Activated CD8-positive, alpha-beta memory T cell treated with anti-CD3 and anti-CD28 coated beads, Interleukin-2, amount 50 U/mL, for 4 hours (primary cell): ENCODE measurements around the gene CPB1.

Source experiments
- DNase-seq: peaks from one replicate; pipeline ENCODE4 v3.0.0-alpha.2; 2020

The CPB1 gene

GRCh38 chr3:148833223-148833622, 5.6 kb downstream of the CPB1 start:
- no peak for DNase-seq

- no peak for DNase-seq
Measured at GRCh38 chr3:148839805-148840204, 12.2 kb downstream of the CPB1 start.

GRCh38 chr3:148840451-148840850, 12.8 kb downstream of the CPB1 start:
- DNase-seq = no peak

- DNase-seq = no peak
Measured at GRCh38 chr3:148845756-148846395, 18.3 kb downstream of the CPB1 start.

- no peak for DNase-seq
Measured at GRCh38 chr3:148847351-148847750, 19.7 kb downstream of the CPB1 start.

GRCh38 chr3:148848410-148848809, 20.8 kb downstream of the CPB1 start:
- DNase-seq = no peak

- no peak for DNase-seq
Measured at GRCh38 chr3:148852271-148852992, 24.8 kb downstream of the CPB1 start.

GRCh38 chr3:148853076-148853475, 25.5 kb downstream of the CPB1 start:
- no peak for DNase-seq

- no peak for DNase-seq
Measured at GRCh38 chr3:148854061-148854460, 26.4 kb downstream of the CPB1 start.

- DNase-seq = no peak
Measured at GRCh38 chr3:148856384-148856783, 28.8 kb downstream of the CPB1 start.

GRCh38 chr3:148857316-148857715, 29.7 kb downstream of the CPB1 start:
- DNase-seq = no peak

GRCh38 chr3:148861277-148861869, 33.8 kb downstream of the CPB1 start:
- DNase-seq = no peak

GRCh38 chr3:148863297-148863696, 35.7 kb downstream of the CPB1 start:
- DNase-seq = no peak

- no peak for DNase-seq
Measured at GRCh38 chr3:148863814-148864213, 36.2 kb downstream of the CPB1 start.

GRCh38 chr3:148865049-148865448, 37.4 kb downstream of the CPB1 start, which contains the start of gene CPA3:
Gene CPA3 (plus strand): TSS chr3:148865296. CDS start chr3:148865308, 12 bp downstream.
- DNase-seq = no peak

GRCh38 chr3:148866261-148866660, 38.6 kb downstream of the CPB1 start:
- no peak for DNase-seq

GRCh38 chr3:148873270-148873927, 45.8 kb downstream of the CPB1 start:
- DNase-seq = no peak

- no peak for DNase-seq
Measured at GRCh38 chr3:148873977-148874376, 46.4 kb downstream of the CPB1 start.

- no peak for DNase-seq
Measured at GRCh38 chr3:148878095-148878494, 50.5 kb downstream of the CPB1 start.

- no peak for DNase-seq
Measured at GRCh38 chr3:148879256-148879655, 51.6 kb downstream of the CPB1 start.

- DNase-seq = no peak
Measured at GRCh38 chr3:148880681-148881080, 53.1 kb downstream of the CPB1 start.

GRCh38 chr3:148881286-148881685, 53.7 kb downstream of the CPB1 start:
- no peak for DNase-seq

- DNase-seq = no peak
Measured at GRCh38 chr3:148882288-148882687, 54.7 kb downstream of the CPB1 start.

- no peak for DNase-seq
Measured at GRCh38 chr3:148883163-148883562, 55.6 kb downstream of the CPB1 start.
